DMS 273 (cell line): Measurements from ENCODE around the gene CT45A8.
A peak's percentile ranks its signal among the peaks of the same experiment; 100 is the strongest.
"Not testable (repeated sequence)": the region's sequence is repeated elsewhere in the genome, so short reads cannot be mapped to it uniquely, and the experiment has no call there.

ENCODE experiments used
- DNase-seq: peaks from one replicate; lab custom pipeline; 2025; ENCODE audit not compliant: unreplicated experiment; lab: John Stamatoyannopoulos, UW

Gene CT45A8, protein sequence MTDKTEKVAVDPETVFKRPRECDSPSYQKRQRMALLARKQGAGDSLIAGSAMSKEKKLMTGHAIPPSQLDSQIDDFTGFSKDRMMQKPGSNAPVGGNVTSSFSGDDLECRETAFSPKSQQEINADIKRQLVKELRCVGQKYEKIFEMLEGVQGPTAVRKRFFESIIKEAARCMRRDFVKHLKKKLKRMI

DNA sequence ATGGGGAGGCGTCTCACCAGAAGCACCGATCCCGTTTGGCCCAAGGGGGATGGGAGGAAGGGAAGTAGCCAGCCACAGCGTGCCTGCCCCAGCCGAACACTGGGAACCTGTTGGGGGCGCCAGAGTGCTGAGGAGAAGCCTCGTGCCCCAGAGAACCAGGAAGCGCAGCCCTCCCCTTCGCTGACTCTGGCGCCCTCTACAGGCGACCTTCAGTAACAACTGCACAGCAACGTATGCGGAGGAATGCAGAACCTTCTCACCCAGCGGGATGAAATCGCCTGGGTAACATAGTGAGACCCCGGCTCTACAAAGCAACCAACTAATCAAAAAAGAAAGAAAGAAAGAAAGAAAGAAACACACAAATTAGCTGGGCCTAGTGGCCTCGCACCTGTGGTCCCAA is at the start of gene CT45A8:
TSS of gene CT45A8 (minus strand) at position 101 of the 400 bp plus-strand sequence. CDS start 3,755 bp downstream, outside the sequence.
- DNase-seq = not testable (repeated sequence)

GRCh38 chrX:135893294-135893817 is 39.0 kb upstream of the CT45A8 start, which contains the start of the genes CT45A10 and SAGE1:
Gene CT45A10, minus strand, starts transcription at chrX:135893444. Its CDS starts 8,100 bp downstream, at chrX:135885344.
Gene SAGE1, plus strand, starts transcription at chrX:135893716. Its CDS starts 2,527 bp downstream, at chrX:135896243.
- peak; percentile 6 for DNase-seq

GRCh38 chrX:135892781-135893180 is 38.4 kb upstream of the CT45A8 start:
- DNase-seq = no peak

DNA sequence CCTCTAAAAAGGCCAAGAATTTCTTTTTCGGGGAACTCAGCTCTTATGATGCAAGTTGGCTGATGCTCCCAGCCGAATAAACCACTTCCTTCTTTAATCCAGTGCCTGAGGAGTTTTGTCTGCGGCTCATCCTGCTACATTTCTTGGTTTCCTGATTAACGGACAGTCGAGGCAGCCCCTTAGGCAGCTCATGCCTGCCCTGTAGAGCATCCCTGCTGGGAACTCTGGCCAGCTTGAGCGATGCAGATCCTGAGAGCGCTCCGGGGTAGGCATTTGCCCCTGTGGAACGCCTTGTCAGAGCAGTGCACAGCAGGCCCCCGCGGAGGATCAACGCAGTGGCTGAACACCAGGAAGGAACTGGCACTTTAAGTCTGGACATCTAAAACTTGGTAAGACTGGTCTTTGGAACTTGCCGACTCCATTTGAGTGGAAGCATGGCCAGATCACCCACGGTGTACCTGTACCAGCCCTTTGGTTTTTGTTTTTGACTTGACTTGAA is 35.8 kb upstream of the CT45A8 start:
- DNase-seq = no peak

GRCh38 chrX:135888976-135889375 is 34.6 kb upstream of the CT45A8 start:
- DNase-seq = peak; percentile 54

DNA sequence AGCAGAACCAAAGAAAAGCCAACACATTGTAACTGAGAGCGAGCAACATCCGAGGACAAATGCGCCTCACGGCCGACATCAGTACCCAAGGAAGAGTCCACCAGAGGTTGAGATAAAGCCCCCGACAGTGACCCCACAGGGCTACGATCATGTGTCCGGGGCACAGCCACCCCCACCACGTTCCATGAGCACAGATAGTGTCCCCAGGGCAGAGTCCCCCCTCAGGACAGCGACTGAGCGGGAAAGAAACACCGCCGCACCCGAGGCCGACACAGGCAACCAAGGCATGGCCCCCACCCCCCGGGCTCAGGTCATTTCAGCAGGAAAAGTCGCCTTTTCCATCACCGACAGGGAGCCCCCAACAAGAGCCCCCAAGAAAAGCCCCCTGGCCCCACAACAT is 33.9 kb upstream of the CT45A8 start:
- DNase-seq = not testable (repeated sequence)

DNA sequence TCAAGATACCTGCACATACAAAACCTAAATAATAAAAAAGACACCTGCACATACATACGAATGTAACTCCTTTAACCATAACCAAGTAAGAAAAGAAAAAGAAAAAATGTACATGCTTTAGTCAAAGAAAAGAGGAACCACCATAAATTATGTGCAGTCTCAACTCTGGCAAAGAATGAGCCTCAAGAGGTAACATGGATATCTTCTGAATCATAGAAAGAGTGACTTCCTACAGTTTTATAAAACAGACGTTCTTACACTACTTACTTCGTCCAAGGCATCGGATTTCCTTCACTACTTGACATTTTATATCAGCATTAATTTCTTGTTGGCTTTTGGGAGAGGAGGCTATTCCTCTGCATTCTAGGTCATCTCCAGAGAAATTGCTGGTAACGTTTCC is 28.4 kb upstream of the CT45A8 start:
- not testable (repeated sequence) for DNase-seq

GRCh38 chrX:135871712-135872111 is 17.4 kb upstream of the CT45A8 start, which contains the start of gene CT45A9:
Gene CT45A9, minus strand, starts transcription at chrX:135871812. Its CDS starts 3,751 bp downstream, at chrX:135868061.
- not testable (repeated sequence) for DNase-seq

DNA sequence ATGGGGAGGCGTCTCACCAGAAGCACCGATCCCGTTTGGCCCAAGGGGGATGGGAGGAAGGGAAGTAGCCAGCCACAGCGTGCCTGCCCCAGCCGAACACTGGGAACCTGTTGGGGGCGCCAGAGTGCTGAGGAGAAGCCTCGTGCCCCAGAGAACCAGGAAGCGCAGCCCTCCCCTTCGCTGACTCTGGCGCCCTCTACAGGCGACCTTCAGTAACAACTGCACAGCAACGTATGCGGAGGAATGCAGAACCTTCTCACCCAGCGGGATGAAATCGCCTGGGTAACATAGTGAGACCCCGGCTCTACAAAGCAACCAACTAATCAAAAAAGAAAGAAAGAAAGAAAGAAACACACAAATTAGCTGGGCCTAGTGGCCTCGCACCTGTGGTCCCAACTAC is 17.2 kb downstream of the CT45A8 start, which contains the start of gene CT45A7:
TSS of gene CT45A7 (minus strand) at position 101 of the 400 bp plus-strand sequence. CDS start 3,747 bp downstream, outside the sequence.
- not testable (repeated sequence) for DNase-seq

DNA sequence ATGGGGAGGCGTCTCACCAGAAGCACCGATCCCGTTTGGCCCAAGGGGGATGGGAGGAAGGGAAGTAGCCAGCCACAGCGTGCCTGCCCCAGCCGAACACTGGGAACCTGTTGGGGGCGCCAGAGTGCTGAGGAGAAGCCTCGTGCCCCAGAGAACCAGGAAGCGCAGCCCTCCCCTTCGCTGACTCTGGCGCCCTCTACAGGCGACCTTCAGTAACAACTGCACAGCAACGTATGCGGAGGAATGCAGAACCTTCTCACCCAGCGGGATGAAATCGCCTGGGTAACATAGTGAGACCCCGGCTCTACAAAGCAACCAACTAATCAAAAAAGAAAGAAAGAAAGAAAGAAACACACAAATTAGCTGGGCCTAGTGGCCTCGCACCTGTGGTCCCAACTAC is 34.4 kb downstream of the CT45A8 start, which contains the start of gene CT45A2:
TSS of gene CT45A2 (minus strand) at position 101 of the 400 bp plus-strand sequence. CDS start 3,747 bp downstream, outside the sequence.
- DNase-seq = not testable (repeated sequence)

DNA sequence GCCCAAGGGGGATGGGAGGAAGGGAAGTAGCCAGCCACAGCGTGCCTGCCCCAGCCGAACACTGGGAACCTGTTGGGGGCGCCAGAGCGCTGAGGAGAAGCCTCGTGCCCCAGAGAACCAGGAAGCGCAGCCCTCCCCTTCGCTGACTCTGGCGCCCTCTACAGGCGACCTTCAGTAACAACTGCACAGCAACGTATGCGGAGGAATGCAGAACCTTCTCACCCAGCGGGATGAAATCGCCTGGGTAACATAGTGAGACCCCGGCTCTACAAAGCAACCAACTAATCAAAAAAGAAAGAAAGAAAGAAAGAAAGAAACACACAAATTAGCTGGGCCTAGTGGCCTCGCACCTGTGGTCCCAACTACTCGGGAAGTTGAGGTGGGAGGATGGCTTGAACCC is 51.7 kb downstream of the CT45A8 start, which contains the start of gene CT45A6:
TSS of gene CT45A6 (minus strand) at position 101 of the 400 bp plus-strand sequence. CDS start 3,794 bp downstream, outside the sequence.
- DNase-seq = not testable (repeated sequence)
